ENCODE data around the gene SLC31A2. TPM values are rescaled to one million over a fixed set of nuclear protein-coding genes. Genes with fewer than 3 reads are reported as not detected.
A peak's percentile ranks its signal among the peaks of the same experiment; 100 is the strongest.
"Not testable (repeated sequence)": the region's sequence is repeated elsewhere in the genome, so short reads cannot be mapped to it uniquely, and the experiment has no call there.

SLC31A2 gene
- total and polyA plus RNA-seq, 9 donors = 2.1 to 4.3 (median 3.0) TPM

GRCh38 chr9:113149561-113149960 is 1.2 kb upstream of the SLC31A2 start:
- WGBS (ENCODE audit: insufficient coverage) = 80% methylated on average over 3 of the region's 10 CpGs
- not testable (repeated sequence) for H3K27ac ChIP-seq (ENCODE audit: low read length); H3K4me1 ChIP-seq (ENCODE audit: control insufficient read depth, insufficient read depth, low read length); H3K27me3 ChIP-seq (ENCODE audit: control insufficient read depth, insufficient read depth, low read length); H3K4me3 ChIP-seq (ENCODE audit: low read length); H3K36me3 ChIP-seq (ENCODE audit: control insufficient read depth, insufficient read depth, low read length); H3K9me3 ChIP-seq (replicated peaks; ENCODE audit: control insufficient read depth, low read depth, low read length); DNase-seq

- Histone ChIP-seq H3K27ac (ENCODE audit: low read length) (no peak overlapping the region), H3K4me1 (ENCODE audit: control insufficient read depth, insufficient read depth, low read length) (peaks cover 8% of the 10 kb centered on the region), H3K4me3 (ENCODE audit: low read length) (peak overlapping the region; percentile 83), H3K36me3 (ENCODE audit: control insufficient read depth, insufficient read depth, low read length) (no peaks in the 10 kb centered on the region), H3K27me3 (ENCODE audit: control insufficient read depth, insufficient read depth, low read length) (no peaks in the 10 kb centered on the region), H3K9me3 (replicated peaks; ENCODE audit: control insufficient read depth, low read depth, low read length) (no peaks in the 10 kb centered on the region)
- 83% methylated on average over 1 of the region's 11 CpGs for WGBS (ENCODE audit: insufficient coverage)
- peak; percentile 41 for DNase-seq
These were observed 1.2 kb downstream of the SLC31A2 start for GRCh38 chr9:113151696-113152630.

- H3K27me3 ChIP-seq (ENCODE audit: control insufficient read depth, insufficient read depth, low read length) = no peaks in the 10 kb centered on the region
- no peak for DNase-seq
- peaks cover 3% of the 10 kb centered on the region for H3K36me3 ChIP-seq (ENCODE audit: control insufficient read depth, insufficient read depth, low read length)
- H3K4me1 ChIP-seq (ENCODE audit: control insufficient read depth, insufficient read depth, low read length) = peaks cover 8% of the 10 kb centered on the region
- 100% methylated on average over 1 of the region's 3 CpGs for WGBS (ENCODE audit: insufficient coverage)
- H3K4me3 ChIP-seq (ENCODE audit: low read length) = no peak overlapping the region
- no peaks in the 10 kb centered on the region for H3K9me3 ChIP-seq (replicated peaks; ENCODE audit: control insufficient read depth, low read depth, low read length)
- no peak overlapping the region for H3K27ac ChIP-seq (ENCODE audit: low read length)
These were observed 1.9 kb downstream of the SLC31A2 start for GRCh38 chr9:113152699-113153098.

- H3K9me3 ChIP-seq (replicated peaks; ENCODE audit: control insufficient read depth, low read depth, low read length) = no peaks in the 10 kb centered on the region
- WGBS (ENCODE audit: insufficient coverage) = 76% methylated on average over 5 of the region's 6 CpGs
- H3K36me3 ChIP-seq (ENCODE audit: control insufficient read depth, insufficient read depth, low read length) = peaks cover 9% of the 10 kb centered on the region
- no peak overlapping the region for H3K27ac ChIP-seq (ENCODE audit: low read length)
- no peak for DNase-seq
- peaks cover 8% of the 10 kb centered on the region for H3K4me1 ChIP-seq (ENCODE audit: control insufficient read depth, insufficient read depth, low read length)
- no peaks in the 10 kb centered on the region for H3K27me3 ChIP-seq (ENCODE audit: control insufficient read depth, insufficient read depth, low read length)
- H3K4me3 ChIP-seq (ENCODE audit: low read length) = no peak overlapping the region
These were observed 2.8 kb downstream of the SLC31A2 start for GRCh38 chr9:113153599-113153998.

- H3K9me3 ChIP-seq (replicated peaks; ENCODE audit: control insufficient read depth, low read depth, low read length) = no peaks in the 10 kb centered on the region
- H3K36me3 ChIP-seq (ENCODE audit: control insufficient read depth, insufficient read depth, low read length) = peaks cover 14% of the 10 kb centered on the region
- no peak overlapping the region for H3K27ac ChIP-seq (ENCODE audit: low read length)
- H3K4me3 ChIP-seq (ENCODE audit: low read length) = no peak overlapping the region
- 46% methylated on average over 6 of the region's 6 CpGs for WGBS (ENCODE audit: insufficient coverage)
- H3K4me1 ChIP-seq (ENCODE audit: control insufficient read depth, insufficient read depth, low read length) = peaks cover 8% of the 10 kb centered on the region
- peak; percentile 60 for DNase-seq
- H3K27me3 ChIP-seq (ENCODE audit: control insufficient read depth, insufficient read depth, low read length) = no peaks in the 10 kb centered on the region
These were observed 3.7 kb downstream of the SLC31A2 start for GRCh38 chr9:113154471-113154870.

- WGBS (ENCODE audit: insufficient coverage) = no CpG with 5 or more reads among the region's 2 CpGs
- Histone ChIP-seq H3K4me1 (ENCODE audit: control insufficient read depth, insufficient read depth, low read length) (peaks cover 8% of the 10 kb centered on the region), H3K4me3 (ENCODE audit: low read length) (no peak overlapping the region), H3K9me3 (replicated peaks; ENCODE audit: control insufficient read depth, low read depth, low read length) (no peaks in the 10 kb centered on the region), H3K27me3 (ENCODE audit: control insufficient read depth, insufficient read depth, low read length) (no peaks in the 10 kb centered on the region), H3K36me3 (ENCODE audit: control insufficient read depth, insufficient read depth, low read length) (peaks cover 17% of the 10 kb centered on the region), H3K27ac (ENCODE audit: low read length) (no peak overlapping the region)
- DNase-seq = no peak
These were observed 4.1 kb downstream of the SLC31A2 start for GRCh38 chr9:113154946-113155345.

- peak; percentile 12 for DNase-seq
- 26% methylated on average over 2 of the region's 7 CpGs for WGBS (ENCODE audit: insufficient coverage)
- H3K27me3 ChIP-seq (ENCODE audit: control insufficient read depth, insufficient read depth, low read length) = no peaks in the 10 kb centered on the region
- H3K27ac ChIP-seq (ENCODE audit: low read length) = no peak overlapping the region
- H3K9me3 ChIP-seq (replicated peaks; ENCODE audit: control insufficient read depth, low read depth, low read length) = no peaks in the 10 kb centered on the region
- H3K4me1 ChIP-seq (ENCODE audit: control insufficient read depth, insufficient read depth, low read length) = peaks cover 8% of the 10 kb centered on the region
- peaks cover 17% of the 10 kb centered on the region for H3K36me3 ChIP-seq (ENCODE audit: control insufficient read depth, insufficient read depth, low read length)
- no peak overlapping the region for H3K4me3 ChIP-seq (ENCODE audit: low read length)
These were observed 5.2 kb downstream of the SLC31A2 start for GRCh38 chr9:113155911-113156588.

GRCh38 chr9:113156880-113157279 is 6.1 kb downstream of the SLC31A2 start:
- Histone ChIP-seq H3K27ac (ENCODE audit: low read length) (no peak overlapping the region), H3K36me3 (ENCODE audit: control insufficient read depth, insufficient read depth, low read length) (peaks cover 25% of the 10 kb centered on the region)
- WGBS (ENCODE audit: insufficient coverage) = 100% methylated on average over 1 of the region's 1 CpG

GRCh38 chr9:113158446-113158845 is 7.6 kb downstream of the SLC31A2 start:
- Histone ChIP-seq H3K4me1 (ENCODE audit: control insufficient read depth, insufficient read depth, low read length) (peaks cover 3% of the 10 kb centered on the region), H3K9me3 (replicated peaks; ENCODE audit: control insufficient read depth, low read depth, low read length) (no peaks in the 10 kb centered on the region), H3K27ac (ENCODE audit: low read length) (no peak overlapping the region), H3K36me3 (ENCODE audit: control insufficient read depth, insufficient read depth, low read length) (peaks cover 39% of the 10 kb centered on the region), H3K4me3 (ENCODE audit: low read length) (no peak overlapping the region), H3K27me3 (ENCODE audit: control insufficient read depth, insufficient read depth, low read length) (no peaks in the 10 kb centered on the region)
- no peak for DNase-seq
- WGBS (ENCODE audit: insufficient coverage) = 96% methylated on average over 3 of the region's 5 CpGs

More at GRCh38 chr9:113156880-113157279, 6.1 kb downstream of the SLC31A2 start:
- Histone ChIP-seq H3K9me3 (replicated peaks; ENCODE audit: control insufficient read depth, low read depth, low read length) (no peaks in the 10 kb centered on the region), H3K4me3 (ENCODE audit: low read length) (no peak overlapping the region), H3K4me1 (ENCODE audit: control insufficient read depth, insufficient read depth, low read length) (peaks cover 5% of the 10 kb centered on the region), H3K27me3 (ENCODE audit: control insufficient read depth, insufficient read depth, low read length) (no peaks in the 10 kb centered on the region)
- DNase-seq = no peak

- Histone ChIP-seq H3K4me1 (ENCODE audit: control insufficient read depth, insufficient read depth, low read length) (no peaks in the 10 kb centered on the region), H3K27ac (ENCODE audit: low read length) (no peak overlapping the region), H3K9me3 (replicated peaks; ENCODE audit: control insufficient read depth, low read depth, low read length) (no peaks in the 10 kb centered on the region), H3K27me3 (ENCODE audit: control insufficient read depth, insufficient read depth, low read length) (no peaks in the 10 kb centered on the region), H3K4me3 (ENCODE audit: low read length) (no peak overlapping the region), H3K36me3 (ENCODE audit: control insufficient read depth, insufficient read depth, low read length) (peaks cover 55% of the 10 kb centered on the region)
- no CpG with 5 or more reads among the region's 3 CpGs for WGBS (ENCODE audit: insufficient coverage)
- no peak for DNase-seq
These were observed 9.8 kb downstream of the SLC31A2 start for GRCh38 chr9:113160571-113160970.

All from muscle of leg (tissue), 11 donors.